GM18511 (cell line): ENCODE data around the gene MTHFR.

Experiments
- ATAC-seq: cut with Tn5 transposase; IDR thresholded peaks from one replicate; pipeline ENCODE4 v1.9.1; 2021; ENCODE audit warnings: mild to moderate bottlenecking, moderate library complexity; ENCODE audit not compliant: unreplicated experiment

The MTHFR gene

DNA sequence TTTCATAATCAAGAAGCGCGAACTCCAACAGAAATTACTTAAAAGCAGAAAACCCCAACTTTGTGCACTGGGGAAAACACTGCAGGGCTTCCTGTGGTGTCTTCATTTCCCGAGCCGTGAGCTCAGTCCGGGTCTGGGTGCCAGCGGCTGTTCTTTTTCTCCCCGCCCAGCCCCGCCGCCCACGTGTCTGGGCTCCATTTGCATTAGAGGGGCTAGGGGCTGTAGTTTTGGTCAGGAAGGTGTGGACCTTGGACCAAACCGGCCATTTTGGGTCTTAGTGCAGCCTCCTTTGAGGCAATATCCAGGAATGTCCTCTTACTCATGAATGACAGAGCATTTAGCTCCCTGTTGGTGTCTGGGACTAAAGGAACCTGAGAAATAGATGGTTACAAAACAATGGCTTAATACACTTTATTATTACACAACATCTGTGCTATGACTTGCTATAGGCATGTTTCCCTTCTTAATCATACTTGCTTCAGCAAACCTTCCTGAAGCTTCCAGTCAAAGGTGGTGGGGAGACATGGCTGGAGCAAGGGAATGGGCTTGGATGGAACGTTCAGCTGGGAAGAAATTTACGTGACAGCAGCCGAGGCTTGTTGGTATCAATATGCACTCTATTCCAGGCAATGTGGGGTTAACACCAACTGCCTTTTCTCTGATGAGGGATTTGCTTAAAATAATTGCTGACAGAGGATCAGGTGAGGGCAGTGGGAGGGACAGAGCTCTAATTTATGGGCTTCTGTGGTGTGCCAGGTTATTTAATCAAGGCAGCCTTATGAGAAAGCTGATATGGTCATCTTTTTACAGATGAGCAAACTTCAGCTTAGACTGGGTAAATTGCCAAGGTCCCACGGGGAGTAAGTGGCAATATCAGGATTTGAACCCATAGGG lies 68.8 kb downstream of the MTHFR start:
- no peak for ATAC-seq

GRCh38 chr1:11735854-11736745 lies 69.7 kb downstream of the MTHFR start, which contains the start of gene AGTRAP:
AGTRAP (plus strand) TSS chr1:11736136; CDS start chr1:11736209, 73 bp downstream.
- no peak for ATAC-seq
